Kidney epithelial cell (primary cell): ENCODE results near the gene ETNK2. TPM values are rescaled to one million over a fixed set of nuclear protein-coding genes. Genes with fewer than 3 reads are reported as not detected.

ENCODE experiments used
- DNase-seq: peaks from one replicate; pipeline ENCODE4 v3.0.0-alpha.2; 2010; ENCODE audit warnings: low read depth
- H3K27me3 ChIP-seq: 2 replicates; pipeline ENCODE4 v1.6.0; 2011; ENCODE audit warnings: low read length; ENCODE audit not compliant: control insufficient read depth, insufficient read depth
- H3K36me3 ChIP-seq: 2 replicates; pipeline ENCODE4 v1.5.1; 2011; ENCODE audit warnings: low read length; ENCODE audit not compliant: control insufficient read depth, insufficient read depth
- H3K4me3 ChIP-seq: 2 replicates; pipeline ENCODE4 v1.5.1; 2011; ENCODE audit warnings: low read depth, mild to moderate bottlenecking, control low read depth, low read length
- total RNA-seq: library from RNA; depleted of rRNA; stranded (reverse); fragments of >200 nt; gene quantifications from 2 replicates; pipeline ENCODE4 v1.2.3, GENCODE V29; 2015
- TF ChIP-seq, protein P1 (sequence below): IDR thresholded peaks from 2 replicates; pipeline ENCODE4 v1.5.1; 2011; ENCODE audit warnings: mild to moderate bottlenecking, moderate library complexity, low read length, control low read depth, inconsistent platforms; ENCODE audit not compliant: insufficient read depth, poor library complexity, severe bottlenecking

ETNK2 gene
- total RNA-seq, 1 donor from 2014 or later: 29.5 TPM

GRCh38 chr1:204081791-204082513 is 69.9 kb downstream of the ETNK2 start:
- no peak for DNase-seq
- Histone ChIP-seq H3K27me3 (no peaks in the 10 kb centered on the region), H3K4me3 (no peak overlapping the region), H3K36me3 (no peaks in the 10 kb centered on the region)
- TF ChIP-seq, protein P1, sequence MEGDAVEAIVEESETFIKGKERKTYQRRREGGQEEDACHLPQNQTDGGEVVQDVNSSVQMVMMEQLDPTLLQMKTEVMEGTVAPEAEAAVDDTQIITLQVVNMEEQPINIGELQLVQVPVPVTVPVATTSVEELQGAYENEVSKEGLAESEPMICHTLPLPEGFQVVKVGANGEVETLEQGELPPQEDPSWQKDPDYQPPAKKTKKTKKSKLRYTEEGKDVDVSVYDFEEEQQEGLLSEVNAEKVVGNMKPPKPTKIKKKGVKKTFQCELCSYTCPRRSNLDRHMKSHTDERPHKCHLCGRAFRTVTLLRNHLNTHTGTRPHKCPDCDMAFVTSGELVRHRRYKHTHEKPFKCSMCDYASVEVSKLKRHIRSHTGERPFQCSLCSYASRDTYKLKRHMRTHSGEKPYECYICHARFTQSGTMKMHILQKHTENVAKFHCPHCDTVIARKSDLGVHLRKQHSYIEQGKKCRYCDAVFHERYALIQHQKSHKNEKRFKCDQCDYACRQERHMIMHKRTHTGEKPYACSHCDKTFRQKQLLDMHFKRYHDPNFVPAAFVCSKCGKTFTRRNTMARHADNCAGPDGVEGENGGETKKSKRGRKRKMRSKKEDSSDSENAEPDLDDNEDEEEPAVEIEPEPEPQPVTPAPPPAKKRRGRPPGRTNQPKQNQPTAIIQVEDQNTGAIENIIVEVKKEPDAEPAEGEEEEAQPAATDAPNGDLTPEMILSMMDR: no peak

- no peaks in the 10 kb centered on the region for H3K27me3 ChIP-seq
- TF ChIP-seq, protein P1: no peak
Measured at GRCh38 chr1:204081164-204081790, 70.6 kb downstream of the ETNK2 start.

More at GRCh38 chr1:204081164-204081790, 70.6 kb downstream of the ETNK2 start:
- no peak overlapping the region for H3K4me3 ChIP-seq
- H3K36me3 ChIP-seq: no peaks in the 10 kb centered on the region
- no peak for DNase-seq

Other genes with a start within 250 kb of the ETNK2 start
- gene SOX13, start 78.9 kb downstream of the ETNK2 start, total RNA-seq: 8.2 and 9.8 TPM in 2 replicates
- 5.2 and 9.1 TPM in 2 replicates for gene REN, start 14.3 kb upstream of the ETNK2 start, total RNA-seq
- 3.9 and 8.8 TPM in 2 replicates for gene KISS1, start 44.4 kb upstream of the ETNK2 start, total RNA-seq
- 5.0 and 9.2 TPM in 2 replicates for gene GOLT1A, start 61.9 kb upstream of the ETNK2 start, total RNA-seq
- 15.4 and 48.9 TPM in 2 replicates for gene PLEKHA6, start 207.9 kb upstream of the ETNK2 start, total RNA-seq